Loucy (cell line): ENCODE results near the gene LRRC30.

Experiments
- H2AFZ ChIP-seq: fragments of 200-600 bp; sonication (generic); 2 replicates; pipeline ENCODE4 v1.6.0; 2016; ENCODE audit warnings: antibody characterized with exemption, mild to moderate bottlenecking, low read length, moderate library complexity
- H3F3A ChIP-seq: fragments of 200-600 bp; 2 replicates; pipeline ENCODE4 v1.6.0; 2016; ENCODE audit warnings: antibody characterized with exemption, low read depth, mild to moderate bottlenecking
- H3K27me3 ChIP-seq: fragments of 200-600 bp; sonication (generic); 2 replicates; pipeline ENCODE4 v1.6.1; 2014; ENCODE audit warnings: low read length, mild to moderate bottlenecking; ENCODE audit not compliant: insufficient read depth, poor library complexity, severe bottlenecking
- H3K36me3 ChIP-seq: fragments of 200-600 bp; sonication (generic); 2 replicates; pipeline ENCODE4 v1.6.1; 2016; ENCODE audit warnings: low read length; ENCODE audit not compliant: insufficient read depth
- H3K4me1 ChIP-seq: fragments of 200-600 bp; sonication (generic); 2 replicates; pipeline ENCODE4 v1.5.1; 2014; ENCODE audit warnings: low read length, mild to moderate bottlenecking; ENCODE audit not compliant: insufficient read depth, poor library complexity, severe bottlenecking
- H3K4me2 ChIP-seq: fragments of 200-600 bp; sonication (generic); 2 replicates; pipeline ENCODE4 v1.6.0; 2014; ENCODE audit warnings: antibody characterized with exemption, low read length, low read depth, mild to moderate bottlenecking; ENCODE audit not compliant: poor library complexity, severe bottlenecking
- H3K4me3 ChIP-seq: fragments of 200-600 bp; sonication (generic); 2 replicates; pipeline ENCODE4 v1.5.1; 2014; ENCODE audit warnings: low read length, mild to moderate bottlenecking, mixed read lengths; ENCODE audit not compliant: poor library complexity, severe bottlenecking
- H3K79me2 ChIP-seq: fragments of 200-600 bp; sonication (generic); 2 replicates; pipeline ENCODE4 v1.6.1; 2014; ENCODE audit warnings: low read length; ENCODE audit not compliant: insufficient read depth
- H3K9ac ChIP-seq: fragments of 200-600 bp; sonication (generic); 2 replicates; pipeline ENCODE4 v1.6.0; 2014; ENCODE audit warnings: mild to moderate bottlenecking, low read depth, low read length, moderate library complexity; ENCODE audit not compliant: poor library complexity, severe bottlenecking
- H3K9me2 ChIP-seq: fragments of 200-600 bp; sonication (generic); replicated peaks from 2 replicates; pipeline ENCODE4 v1.6.1; 2016; ENCODE audit warnings: low read depth, low read length, mixed read lengths
- H3K9me3 ChIP-seq: fragments of 200-600 bp; sonication (generic); 2 replicates; pipeline ENCODE4 v1.6.1; 2014; ENCODE audit warnings: mild to moderate bottlenecking, antibody characterized with exemption, low read length, low read depth; ENCODE audit not compliant: insufficient read depth
- H4K20me1 ChIP-seq: fragments of 200-600 bp; sonication (generic); 2 replicates; pipeline ENCODE4 v1.6.0; 2014; ENCODE audit warnings: antibody characterized with exemption, low read length, mild to moderate bottlenecking; ENCODE audit not compliant: insufficient read depth, poor library complexity, severe bottlenecking
- CTCF ChIP-seq: fragments of 200-600 bp; sonication (generic); conservative IDR thresholded peaks from 2 replicates; pipeline ENCODE4 v1.5.1; 2014; ENCODE audit warnings: mild to moderate bottlenecking, antibody characterized with exemption, low read length
- EZH2phosphoT487 ChIP-seq: fragments of 200-600 bp; IDR thresholded peaks from 2 replicates; pipeline ENCODE4 v1.6.1; 2018; ENCODE audit warnings: antibody characterized with exemption, mild to moderate bottlenecking, moderate library complexity, borderline replicate concordance

Gene LRRC30

DNA sequence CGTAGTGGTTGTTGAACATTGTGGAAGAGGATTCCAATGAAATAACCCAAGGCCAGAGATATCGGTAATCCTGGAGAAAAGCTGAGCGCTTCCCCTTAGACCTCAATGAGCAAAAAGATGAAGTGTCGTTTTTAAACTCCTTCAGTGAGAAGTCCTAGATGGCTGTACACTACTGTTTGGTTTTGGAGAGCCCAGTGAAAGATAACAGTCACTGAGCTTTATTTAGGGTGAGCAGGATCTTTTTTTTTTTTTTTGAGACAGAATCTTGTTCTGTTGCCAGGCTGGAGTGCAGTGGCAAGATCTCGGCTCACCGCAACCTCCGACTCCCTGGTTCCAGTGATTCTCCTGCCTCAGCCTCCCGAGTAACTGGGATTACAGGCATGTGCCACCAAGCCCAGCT is 24.2 kb downstream of the LRRC30 start:
- no peak overlapping the region for H3K4me3 ChIP-seq
- H3K9ac ChIP-seq = no peak overlapping the region
- H3K36me3 ChIP-seq = no peaks in the 10 kb centered on the region
- H3F3A ChIP-seq = no peaks in the 10 kb centered on the region
- no peaks in the 10 kb centered on the region for H4K20me1 ChIP-seq
- H2AFZ ChIP-seq = no peak overlapping the region
- H3K9me3 ChIP-seq = no peaks in the 10 kb centered on the region; the same call in none of the 2 replicates
- TF ChIP-seq EZH2phosphoT487 (no peak), CTCF (no peak)
- H3K27me3 ChIP-seq = no peaks in the 10 kb centered on the region
- H3K9me2 ChIP-seq = no peaks in the 10 kb centered on the region
- no peaks in the 10 kb centered on the region for H3K79me2 ChIP-seq
- no peak overlapping the region for H3K4me2 ChIP-seq
- H3K4me1 ChIP-seq = no peaks in the 10 kb centered on the region

- Histone ChIP-seq H2AFZ (no peak overlapping the region), H3K9me2 (no peaks in the 10 kb centered on the region), H3K9ac (no peak overlapping the region), H3K9me3 (no peaks in the 10 kb centered on the region; the same call in none of the 2 replicates), H3K4me1 (no peaks in the 10 kb centered on the region), H3K36me3 (no peaks in the 10 kb centered on the region), H3K79me2 (no peaks in the 10 kb centered on the region), H3K4me3 (no peak overlapping the region), H4K20me1 (no peaks in the 10 kb centered on the region), H3K27me3 (no peaks in the 10 kb centered on the region), H3F3A (no peaks in the 10 kb centered on the region), H3K4me2 (no peak overlapping the region)
- no peak for TF ChIP-seq EZH2phosphoT487
- no peak for TF ChIP-seq CTCF
Measured at GRCh38 chr18:7255643-7256042, 24.8 kb downstream of the LRRC30 start.

- Histone ChIP-seq H3K9me3 (no peaks in the 10 kb centered on the region; the same call in none of the 2 replicates), H3K4me1 (no peaks in the 10 kb centered on the region), H3K27me3 (no peaks in the 10 kb centered on the region), H3K36me3 (no peaks in the 10 kb centered on the region), H3F3A (no peaks in the 10 kb centered on the region), H3K4me3 (no peak overlapping the region), H3K9ac (no peak overlapping the region), H4K20me1 (no peaks in the 10 kb centered on the region), H2AFZ (no peak overlapping the region), H3K9me2 (no peaks in the 10 kb centered on the region), H3K79me2 (no peaks in the 10 kb centered on the region), H3K4me2 (no peak overlapping the region)
- TF ChIP-seq CTCF (no peak), EZH2phosphoT487 (no peak)
Measured at GRCh38 chr18:7256618-7257425, 25.9 kb downstream of the LRRC30 start.
